Fibroblast of mammary gland (primary cell): ENCODE measurements around the gene CFAP58.

Source experiments
- DNase-seq: peaks from one replicate; pipeline ENCODE4 v3.0.0-alpha.2; 2010; ENCODE audit warnings: low read depth
- H3K4me3 ChIP-seq: 2 replicates; pipeline ENCODE4 v1.5.1; 2011; ENCODE audit warnings: low read depth, mild to moderate bottlenecking, low read length, moderate library complexity; ENCODE audit not compliant: control insufficient read depth
- CTCF ChIP-seq: conservative IDR thresholded peaks from 2 replicates; pipeline ENCODE4 v1.5.1; 2011; ENCODE audit warnings: low read depth, low read length, inconsistent platforms; ENCODE audit not compliant: control insufficient read depth, insufficient read depth

The CFAP58 gene

GRCh38 chr10:104317269-104317710, 36.3 kb upstream of the CFAP58 start:
- no peak overlapping the region for H3K4me3 ChIP-seq
- DNase-seq, result peak; percentile 89
- peak; percentile 8 for TF ChIP-seq CTCF

GRCh38 chr10:104317726-104318299, 35.8 kb upstream of the CFAP58 start:
- no peak overlapping the region for H3K4me3 ChIP-seq
- TF ChIP-seq CTCF, result no peak
- peak; percentile 62 for DNase-seq

- H3K4me3 ChIP-seq, result no peak overlapping the region
- no peak for DNase-seq
- TF ChIP-seq CTCF, result no peak
Observed at GRCh38 chr10:104318326-104318725, 35.3 kb upstream of the CFAP58 start.

GRCh38 chr10:104318810-104319741, 34.6 kb upstream of the CFAP58 start:
- TF ChIP-seq CTCF, result no peak
- DNase-seq, result peak; percentile 90
- H3K4me3 ChIP-seq, result no peak overlapping the region

- no peak for DNase-seq
- no peak for TF ChIP-seq CTCF
- no peak overlapping the region for H3K4me3 ChIP-seq
Observed at GRCh38 chr10:104321226-104321625, 32.4 kb upstream of the CFAP58 start.

GRCh38 chr10:104321725-104322415, 31.8 kb upstream of the CFAP58 start:
- TF ChIP-seq CTCF, result no peak
- H3K4me3 ChIP-seq, result no peak overlapping the region
- DNase-seq, result no peak
